Mesenchymal stem cell (in vitro differentiated cells and primary cell): ENCODE measurements around the gene COL5A2.

Experiments
- DNase-seq: peaks from one replicate; pipeline ENCODE4 v3.0.0-alpha.2; 2013
- H2AFZ ChIP-seq: one replicate; pipeline ENCODE4 v1.6.1; 2013; ENCODE audit warnings: low read depth, mild to moderate bottlenecking, control low read depth, inconsistent platforms, low read length, moderate library complexity
- H2AK5ac ChIP-seq: 2 replicates; pipeline ENCODE4 v1.6.1; 2013; ENCODE audit warnings: low read length, moderate library complexity, mild to moderate bottlenecking, inconsistent platforms; ENCODE audit not compliant: severe bottlenecking
- H2BK120ac ChIP-seq: one replicate; pipeline ENCODE4 v1.6.1; 2013; ENCODE audit warnings: low read depth, mild to moderate bottlenecking, inconsistent platforms, low read length, moderate library complexity
- H2BK12ac ChIP-seq, 2 experiments: one replicate each; pipeline ENCODE4 v1.6.1; 2013; ENCODE audit warnings: inconsistent platforms in 2 of 2, low read length in 2 of 2, mild to moderate bottlenecking in 2 of 2, moderate library complexity in 2 of 2, control low read depth in 1 of 2
- H2BK15ac ChIP-seq: one replicate; pipeline ENCODE4 v1.6.1; 2013; ENCODE audit warnings: mild to moderate bottlenecking, low read depth, inconsistent platforms; ENCODE audit not compliant: poor library complexity, severe bottlenecking
- H2BK5ac ChIP-seq: 2 replicates; pipeline ENCODE4 v1.6.1; 2013; ENCODE audit warnings: low read depth, mild to moderate bottlenecking, low read length, control low read depth, inconsistent platforms; ENCODE audit not compliant: poor library complexity, severe bottlenecking
- H3K14ac ChIP-seq, 2 experiments: one replicate each; pipeline ENCODE4 v1.6.1; 2013; ENCODE audit warnings: inconsistent platforms in 2 of 2, low read length in 2 of 2, control low read depth in 1 of 2, mild to moderate bottlenecking in 1 of 2, moderate library complexity in 1 of 2
- H3K18ac ChIP-seq, 2 experiments: one replicate each; pipeline ENCODE4 v1.6.1; 2013; ENCODE audit warnings: inconsistent platforms in 2 of 2, low read length in 2 of 2, control low read depth in 1 of 2, low read depth in 1 of 2, mild to moderate bottlenecking in 1 of 2
- H3K23ac ChIP-seq, 2 experiments: one replicate each; pipeline ENCODE4 v1.6.1; 2013; ENCODE audit warnings: inconsistent platforms in 2 of 2, low read length in 2 of 2, mild to moderate bottlenecking in 2 of 2, moderate library complexity in 2 of 2, control low read depth in 1 of 2
- H3K27ac ChIP-seq: 2 replicates; pipeline ENCODE4 v1.5.1; 2013; ENCODE audit warnings: mild to moderate bottlenecking, moderate library complexity, low read length, control low read depth, inconsistent platforms; ENCODE audit not compliant: poor library complexity, severe bottlenecking
- H3K27me3 ChIP-seq, 2 experiments: 2 replicates each; pipeline versions ENCODE4 v1.6.1 to v1.7.0; 2013; ENCODE audit warnings: low read length in 2 of 2, mild to moderate bottlenecking in 2 of 2, moderate library complexity in 2 of 2, control low read depth in 1 of 2, inconsistent platforms in 1 of 2; ENCODE audit not compliant: control insufficient read depth in 1 of 2, insufficient read depth in 1 of 2
- H3K36me3 ChIP-seq, 2 experiments: 2 replicates each; pipeline versions ENCODE4 v1.6.1 to v1.7.0; 2013; ENCODE audit warnings: low read length in 2 of 2, control low read depth in 1 of 2, inconsistent platforms in 1 of 2, low read depth in 1 of 2, mild to moderate bottlenecking in 1 of 2; ENCODE audit not compliant: insufficient read depth in 2 of 2, control insufficient read depth in 1 of 2
- H3K4ac ChIP-seq, 2 experiments: one replicate each; pipeline ENCODE4 v1.6.1; 2013; ENCODE audit warnings: inconsistent platforms in 2 of 2, low read length in 2 of 2, mild to moderate bottlenecking in 2 of 2, moderate library complexity in 2 of 2, control low read depth in 1 of 2, low read depth in 1 of 2
- H3K4me1 ChIP-seq: 2 replicates; pipeline ENCODE4 v1.6.1; 2013; ENCODE audit warnings: low read depth, low read length, control low read depth; ENCODE audit not compliant: control insufficient read depth, insufficient read depth
- H3K4me2 ChIP-seq: 2 replicates; pipeline ENCODE4 v1.6.1; 2013; ENCODE audit warnings: low read length, mild to moderate bottlenecking, inconsistent platforms; ENCODE audit not compliant: poor library complexity, severe bottlenecking
- H3K4me3 ChIP-seq, 2 experiments: 2 replicates each; pipeline versions ENCODE4 v1.5.1 to v1.7.0; 2013; ENCODE audit warnings: low read length in 2 of 2, mild to moderate bottlenecking in 2 of 2, control low read depth in 1 of 2, low read depth in 1 of 2; ENCODE audit not compliant: insufficient read depth in 1 of 2
- H3K79me1 ChIP-seq: replicated peaks from 2 replicates; pipeline ENCODE4 v1.6.1; 2013; ENCODE audit warnings: mild to moderate bottlenecking, control low read depth, low read length, inconsistent platforms; ENCODE audit not compliant: poor library complexity, severe bottlenecking
- H3K9ac ChIP-seq: 2 replicates; pipeline ENCODE4 v1.7.0; 2013; ENCODE audit warnings: mild to moderate bottlenecking, low read length, moderate library complexity
- H3K9me3 ChIP-seq: 2 replicates; pipeline ENCODE4 v1.7.0; 2013; ENCODE audit warnings: mild to moderate bottlenecking, low read length; ENCODE audit not compliant: control insufficient read depth
- H4K8ac ChIP-seq: one replicate; pipeline ENCODE4 v1.6.1; 2013; ENCODE audit warnings: inconsistent platforms, mild to moderate bottlenecking, low read length, moderate library complexity
- H4K91ac ChIP-seq: one replicate; pipeline ENCODE4 v1.6.1; 2013; ENCODE audit warnings: mild to moderate bottlenecking, low read length, inconsistent platforms
- WGBS: methylation state at CpG from one replicate; pipeline ENCODE4 v1.1.7; 2013; ENCODE audit warnings: mixed read lengths; 5-methylcytosine and 5-hydroxymethylcytosine counted together

The COL5A2 gene

GRCh38 chr2:189161894-189162293 lies 17.7 kb downstream of the COL5A2 start:
- H4K8ac ChIP-seq = no peak overlapping the region
- H3K9ac ChIP-seq = no peak overlapping the region
- no peak overlapping the region for H2BK5ac ChIP-seq
- no peak overlapping the region for H2AFZ ChIP-seq
- H2BK12ac ChIP-seq = no peak overlapping the region
- no peak for DNase-seq
- no peak overlapping the region for H2AK5ac ChIP-seq
- no peaks in the 10 kb centered on the region for H3K27me3 ChIP-seq
- H3K14ac ChIP-seq = no peak overlapping the region
- no peaks in the 10 kb centered on the region for H3K9me3 ChIP-seq
- peaks cover 1% of the 10 kb centered on the region for H3K4me1 ChIP-seq
- no peaks in the 10 kb centered on the region for H3K36me3 ChIP-seq
- 94% methylated on average over 1 of the region's 3 CpGs for WGBS
- peaks cover 3% of the 10 kb centered on the region for H3K79me1 ChIP-seq
- H3K4me3 ChIP-seq = no peak overlapping the region
- H3K4me2 ChIP-seq = no peak overlapping the region
- H4K91ac ChIP-seq = no peak overlapping the region
- no peak overlapping the region for H2BK120ac ChIP-seq
- H2BK15ac ChIP-seq = no peak overlapping the region
- no peak overlapping the region for H3K18ac ChIP-seq
- H3K23ac ChIP-seq = no peak overlapping the region
- no peak overlapping the region for H3K4ac ChIP-seq
- H3K27ac ChIP-seq = no peak overlapping the region

GRCh38 chr2:189159717-189160116 lies 19.8 kb downstream of the COL5A2 start:
- Histone ChIP-seq H2BK15ac (no peak overlapping the region), H4K8ac (no peak overlapping the region), H2AFZ (no peak overlapping the region), H2BK120ac (no peak overlapping the region), H3K79me1 (peaks cover 2% of the 10 kb centered on the region), H2AK5ac (no peak overlapping the region), H2BK12ac (no peak overlapping the region), H3K27me3 (no peaks in the 10 kb centered on the region), H3K18ac (no peak overlapping the region), H3K27ac (no peak overlapping the region), H2BK5ac (no peak overlapping the region), H3K4ac (no peak overlapping the region), H3K4me2 (no peak overlapping the region), H3K9ac (no peak overlapping the region), H4K91ac (no peak overlapping the region), H3K23ac (no peak overlapping the region), H3K4me3 (no peak overlapping the region), H3K4me1 (peaks cover 1% of the 10 kb centered on the region), H3K9me3 (no peaks in the 10 kb centered on the region), H3K14ac (no peak overlapping the region), H3K36me3 (no peaks in the 10 kb centered on the region)
- DNase-seq = no peak
- WGBS = 100% methylated on average over 3 of the region's 4 CpGs

- Histone ChIP-seq H2AFZ (no peak overlapping the region), H2BK15ac (no peak overlapping the region), H3K79me1 (peaks cover 4% of the 10 kb centered on the region), H3K4me3 (no peak overlapping the region), H3K9me3 (no peaks in the 10 kb centered on the region), H3K4me1 (peaks cover 1% of the 10 kb centered on the region), H3K4ac (no peak overlapping the region), H3K9ac (no peak overlapping the region), H3K4me2 (no peak overlapping the region), H3K36me3 (no peaks in the 10 kb centered on the region), H2AK5ac (no peak overlapping the region), H3K27ac (no peak overlapping the region), H4K8ac (no peak overlapping the region), H3K14ac (no peak overlapping the region), H3K23ac (no peak overlapping the region), H2BK5ac (no peak overlapping the region), H2BK120ac (no peak overlapping the region), H4K91ac (no peak overlapping the region), H2BK12ac (no peak overlapping the region), H3K18ac (no peak overlapping the region), H3K27me3 (no peaks in the 10 kb centered on the region)
- WGBS = 91% methylated on average over 2 of the region's 2 CpGs
- no peak for DNase-seq
Observed at GRCh38 chr2:189159273-189159672, 20.3 kb downstream of the COL5A2 start.

DNA sequence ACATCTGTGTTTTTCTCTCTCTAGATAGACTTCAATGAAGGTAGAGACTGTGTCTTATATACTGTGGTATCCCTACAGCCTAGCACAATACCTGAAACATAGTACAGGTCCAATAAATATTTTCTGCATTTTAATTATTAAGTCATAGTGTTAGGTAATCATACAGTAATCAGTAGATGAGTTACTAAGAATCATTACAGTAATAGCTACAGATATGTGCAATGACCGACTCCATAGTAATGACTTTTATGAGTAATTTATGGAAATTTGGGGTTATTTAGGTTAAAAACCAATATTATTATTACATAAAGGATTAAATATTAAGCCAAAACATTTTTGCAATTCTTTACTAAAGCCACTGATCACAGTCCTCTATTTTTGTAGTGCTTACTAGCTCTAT lies 21.6 kb downstream of the COL5A2 start:
- no peak overlapping the region for H3K23ac ChIP-seq
- H4K91ac ChIP-seq = no peak overlapping the region
- H2BK5ac ChIP-seq = no peak overlapping the region
- no CpG with 5 or more reads among the region's 1 CpG for WGBS
- H2AFZ ChIP-seq = no peak overlapping the region
- H2BK12ac ChIP-seq = no peak overlapping the region
- H3K14ac ChIP-seq = no peak overlapping the region
- H4K8ac ChIP-seq = no peak overlapping the region
- H3K18ac ChIP-seq = no peak overlapping the region
- H3K27ac ChIP-seq = no peak overlapping the region
- H3K9ac ChIP-seq = no peak overlapping the region
- H3K4ac ChIP-seq = no peak overlapping the region
- no peak overlapping the region for H2BK15ac ChIP-seq
- H3K79me1 ChIP-seq = peaks cover 11% of the 10 kb centered on the region
- H2BK120ac ChIP-seq = no peak overlapping the region
- H3K4me3 ChIP-seq = no peak overlapping the region
- no peak overlapping the region for H2AK5ac ChIP-seq
- no peaks in the 10 kb centered on the region for H3K9me3 ChIP-seq
- no peak for DNase-seq
- H3K4me2 ChIP-seq = no peak overlapping the region
- H3K36me3 ChIP-seq = no peaks in the 10 kb centered on the region
- no peaks in the 10 kb centered on the region for H3K27me3 ChIP-seq
- H3K4me1 ChIP-seq = no peaks in the 10 kb centered on the region
